ENCODE data around the gene SBF2. TPM values are rescaled to one million over a fixed set of nuclear protein-coding genes. Genes with fewer than 3 reads are reported as not detected.
"Not testable (repeated sequence)": the region's sequence is repeated elsewhere in the genome, so short reads cannot be mapped to it uniquely, and the experiment has no call there.

SBF2 gene
- total and polyA plus RNA-seq, 5 donors: 10.8 to 32.2 (median 22.3) TPM

DNA sequence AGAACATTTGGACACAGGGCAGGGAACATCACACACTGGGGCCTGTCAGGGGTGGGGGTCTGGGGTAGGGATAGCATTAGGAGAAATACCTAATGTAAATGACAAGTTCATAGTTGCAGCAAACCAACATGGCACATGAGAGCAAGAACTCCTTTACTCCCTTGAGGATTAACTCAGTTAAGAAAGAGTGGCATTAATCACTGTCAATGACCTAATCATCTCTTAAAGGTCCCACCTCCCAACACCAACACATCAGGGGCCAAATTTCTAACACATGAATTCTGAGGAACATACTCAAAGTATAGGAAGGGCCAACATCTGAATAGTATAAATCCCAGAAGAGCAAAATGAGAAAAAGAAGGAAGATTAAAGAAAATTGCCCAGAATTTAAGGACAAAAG is 357.3 kb downstream of the SBF2 start:
- intact Hi-C loops (cut with DNase I): no loop called here
- Histone ChIP-seq H3K4me3 (ENCODE audit: low read length) (no peak overlapping the region), H3K4me1 (ENCODE audit: control insufficient read depth, insufficient read depth, low read length) (no peaks in the 10 kb centered on the region), H3K9me3 (ENCODE audit: control insufficient read depth, low read length) (no peaks in the 10 kb centered on the region), H3K27ac (ENCODE audit: low read length) (no peak overlapping the region), H3K27me3 (ENCODE audit: control insufficient read depth, insufficient read depth) (no peaks in the 10 kb centered on the region)
- no peak for ATAC-seq
- no peak for DNase-seq

GRCh38 chr11:9932843-9933242 is 361.2 kb downstream of the SBF2 start:
- H3K27me3 ChIP-seq (ENCODE audit: control insufficient read depth, insufficient read depth); H3K4me1 ChIP-seq (ENCODE audit: control insufficient read depth, insufficient read depth, low read length); ATAC-seq; H3K4me3 ChIP-seq (ENCODE audit: low read length); intact Hi-C loops (cut with DNase I); H3K27ac ChIP-seq (ENCODE audit: low read length); DNase-seq; H3K9me3 ChIP-seq (ENCODE audit: control insufficient read depth, low read length): not testable (repeated sequence)
- 93% methylated on average over 2 of the region's 2 CpGs for whole genome bisulfite sequencing

- 93% methylated on average over 14 of the region's 14 CpGs for WGBS
- H3K4me3 ChIP-seq (ENCODE audit: low read length); H3K27me3 ChIP-seq (ENCODE audit: control insufficient read depth, insufficient read depth); H3K4me1 ChIP-seq (ENCODE audit: control insufficient read depth, insufficient read depth, low read length); ATAC-seq; H3K9me3 ChIP-seq (ENCODE audit: control insufficient read depth, low read length); intact Hi-C loops (cut with DNase I); H3K27ac ChIP-seq (ENCODE audit: low read length): not testable (repeated sequence)
- peak in 1 of 3 donors; percentile 41 for DNase-seq
Observed at GRCh38 chr11:9930562-9931331, 363.3 kb downstream of the SBF2 start.

GRCh38 chr11:9927670-9928069 is 366.3 kb downstream of the SBF2 start:
- Histone ChIP-seq H3K4me1 (ENCODE audit: control insufficient read depth, insufficient read depth, low read length) (no peaks in the 10 kb centered on the region), H3K27ac (ENCODE audit: low read length) (no peak overlapping the region), H3K4me3 (ENCODE audit: low read length) (no peak overlapping the region), H3K9me3 (ENCODE audit: control insufficient read depth, low read length) (no peaks in the 10 kb centered on the region), H3K27me3 (ENCODE audit: control insufficient read depth, insufficient read depth) (no peaks in the 10 kb centered on the region)
- ATAC-seq: no peak
- 96% methylated on average over 1 of the region's 1 CpG for WGBS
- intact Hi-C loops (cut with DNase I): no loop called here
- DNase-seq: no peak

- Histone ChIP-seq H3K4me3 (ENCODE audit: low read length) (no peak overlapping the region), H3K27me3 (ENCODE audit: control insufficient read depth, insufficient read depth) (no peaks in the 10 kb centered on the region), H3K27ac (ENCODE audit: low read length) (no peak overlapping the region), H3K4me1 (ENCODE audit: control insufficient read depth, insufficient read depth, low read length) (no peaks in the 10 kb centered on the region), H3K9me3 (ENCODE audit: control insufficient read depth, low read length) (no peaks in the 10 kb centered on the region)
- DNase-seq: no peak
- ATAC-seq: no peak
- WGBS: 81% methylated on average over 2 of the region's 2 CpGs
- intact Hi-C loops (cut with DNase I): no loop called here
Observed at GRCh38 chr11:9923280-9923679, 370.7 kb downstream of the SBF2 start.

DNA sequence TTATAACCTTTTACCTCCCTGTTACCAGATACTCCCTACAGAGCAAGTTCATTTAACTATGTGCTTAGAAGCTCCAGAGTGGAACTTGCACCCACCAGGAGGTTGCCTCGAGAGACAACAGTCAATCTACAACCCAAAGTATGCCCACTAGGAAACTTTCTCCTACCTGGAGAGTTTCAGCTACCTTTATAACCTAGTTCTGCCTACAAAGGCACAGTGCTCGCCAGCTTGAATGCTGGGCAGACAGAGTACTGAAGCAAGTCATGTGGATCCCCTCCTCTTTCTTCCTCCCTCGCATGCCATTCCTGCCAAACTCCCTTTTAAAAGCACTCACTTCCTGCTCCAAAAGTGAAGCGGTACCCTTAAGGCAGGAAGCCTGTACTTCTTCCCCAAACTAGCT is 371.2 kb downstream of the SBF2 start:
- Histone ChIP-seq H3K4me3 (ENCODE audit: low read length) (no peak overlapping the region), H3K9me3 (ENCODE audit: control insufficient read depth, low read length) (no peaks in the 10 kb centered on the region), H3K27ac (ENCODE audit: low read length) (no peak overlapping the region), H3K4me1 (ENCODE audit: control insufficient read depth, insufficient read depth, low read length) (no peaks in the 10 kb centered on the region), H3K27me3 (ENCODE audit: control insufficient read depth, insufficient read depth) (no peaks in the 10 kb centered on the region)
- 41% methylated on average over 4 of the region's 4 CpGs for WGBS
- ATAC-seq (no peak), DNase-seq (no peak)
- intact Hi-C loops (cut with DNase I): no loop called here

GRCh38 chr11:9916480-9916879 is 377.5 kb downstream of the SBF2 start:
- no peak overlapping the region for H3K4me3 ChIP-seq (ENCODE audit: low read length)
- H3K4me1 ChIP-seq (ENCODE audit: control insufficient read depth, insufficient read depth, low read length): no peaks in the 10 kb centered on the region
- intact Hi-C loops (cut with DNase I): no loop called here
- H3K27me3 ChIP-seq (ENCODE audit: control insufficient read depth, insufficient read depth): no peaks in the 10 kb centered on the region
- H3K27ac ChIP-seq (ENCODE audit: low read length): no peak overlapping the region
- H3K9me3 ChIP-seq (ENCODE audit: control insufficient read depth, low read length): no peaks in the 10 kb centered on the region
- WGBS: 95% methylated on average over 3 of the region's 3 CpGs
- no peak for ATAC-seq
- no peak for DNase-seq

- WGBS: 91% methylated on average over 2 of the region's 2 CpGs
Observed at GRCh38 chr11:9914064-9914463, 380.0 kb downstream of the SBF2 start.

GRCh38 chr11:9905960-9906791 is 387.8 kb downstream of the SBF2 start:
- intact Hi-C loops (cut with DNase I): no loop called here
- WGBS: 56% methylated on average over 3 of the region's 3 CpGs
- no peaks in the 10 kb centered on the region for H3K27me3 ChIP-seq (ENCODE audit: control insufficient read depth, insufficient read depth)
- no peaks in the 10 kb centered on the region for H3K9me3 ChIP-seq (ENCODE audit: control insufficient read depth, low read length)
- DNase-seq (no peak), ATAC-seq (no peak)
- no peaks in the 10 kb centered on the region for H3K4me1 ChIP-seq (ENCODE audit: control insufficient read depth, insufficient read depth, low read length)
- H3K4me3 ChIP-seq (ENCODE audit: low read length): no peak overlapping the region
- no peak overlapping the region for H3K27ac ChIP-seq (ENCODE audit: low read length)

More at GRCh38 chr11:9914064-9914463, 380.0 kb downstream of the SBF2 start:
- no peaks in the 10 kb centered on the region for H3K4me1 ChIP-seq (ENCODE audit: control insufficient read depth, insufficient read depth, low read length)
- no peak for ATAC-seq
- H3K4me3 ChIP-seq (ENCODE audit: low read length): no peak overlapping the region
- H3K9me3 ChIP-seq (ENCODE audit: control insufficient read depth, low read length): no peaks in the 10 kb centered on the region
- H3K27ac ChIP-seq (ENCODE audit: low read length): no peak overlapping the region
- H3K27me3 ChIP-seq (ENCODE audit: control insufficient read depth, insufficient read depth): no peaks in the 10 kb centered on the region
- no peak for DNase-seq
- intact Hi-C loops (cut with DNase I): no loop called here

- ATAC-seq (no peak), DNase-seq (no peak)
- Histone ChIP-seq H3K27ac (ENCODE audit: low read length) (no peak overlapping the region), H3K27me3 (ENCODE audit: control insufficient read depth, insufficient read depth) (no peaks in the 10 kb centered on the region), H3K9me3 (ENCODE audit: control insufficient read depth, low read length) (no peaks in the 10 kb centered on the region), H3K4me1 (ENCODE audit: control insufficient read depth, insufficient read depth, low read length) (no peaks in the 10 kb centered on the region), H3K4me3 (ENCODE audit: low read length) (no peak overlapping the region)
- intact Hi-C loops (cut with DNase I): no loop called here
- WGBS: 54% methylated on average over 1 of the region's 1 CpG
Observed at GRCh38 chr11:9905501-9905951, 388.5 kb downstream of the SBF2 start.

GRCh38 chr11:9903579-9903978 is 390.4 kb downstream of the SBF2 start:
- DNase-seq: no peak

More at GRCh38 chr11:9903579-9903978, 390.4 kb downstream of the SBF2 start:
- Histone ChIP-seq H3K27me3 (ENCODE audit: control insufficient read depth, insufficient read depth) (no peaks in the 10 kb centered on the region), H3K27ac (ENCODE audit: low read length) (no peak overlapping the region), H3K4me3 (ENCODE audit: low read length) (no peak overlapping the region), H3K4me1 (ENCODE audit: control insufficient read depth, insufficient read depth, low read length) (no peaks in the 10 kb centered on the region), H3K9me3 (ENCODE audit: control insufficient read depth, low read length) (no peaks in the 10 kb centered on the region)
- 85% methylated on average over 6 of the region's 6 CpGs for WGBS
- no peak for ATAC-seq
- intact Hi-C loops (cut with DNase I): no loop called here

All from right cardiac atrium (tissue), 5 donors.